Suprapubic skin (tissue), 4 donors: ENCODE measurements around the gene GARIN5A.

Experiments
- EP300 ChIP-seq: sonication (generic); formaldehyde crosslinking; IDR thresholded peaks from one replicate; pipeline ENCODE4 v1.6.1; 2017; ENCODE audit warnings: antibody characterized with exemption
- POLR2A ChIP-seq, 2 donors: fragments of 450-650 bp; IDR thresholded peaks; one replicate each; pipeline ENCODE4 v1.6.1; 2017; ENCODE audit warnings: antibody characterized with exemption in 2 of 2, mild to moderate bottlenecking in 2 of 2, moderate library complexity in 2 of 2
- POLR2AphosphoS5 ChIP-seq, 3 donors: sonication (generic); formaldehyde crosslinking; IDR thresholded peaks; one replicate each; pipeline ENCODE4 v1.6.1; 2017; ENCODE audit warnings: antibody characterized with exemption in 3 of 3
- TF ChIP-seq, protein P1 (sequence below), 2 donors: fragments of 200-600 bp in 1 of 2; fragments of 450-650 bp in 1 of 2; sonication (generic) in 1 of 2; IDR thresholded peaks; one replicate each; pipeline ENCODE4 v1.5.1; 2016 to 2019; ENCODE audit warnings: antibody characterized with exemption in 2 of 2, mild to moderate bottlenecking in 1 of 2, moderate library complexity in 1 of 2

DNA sequence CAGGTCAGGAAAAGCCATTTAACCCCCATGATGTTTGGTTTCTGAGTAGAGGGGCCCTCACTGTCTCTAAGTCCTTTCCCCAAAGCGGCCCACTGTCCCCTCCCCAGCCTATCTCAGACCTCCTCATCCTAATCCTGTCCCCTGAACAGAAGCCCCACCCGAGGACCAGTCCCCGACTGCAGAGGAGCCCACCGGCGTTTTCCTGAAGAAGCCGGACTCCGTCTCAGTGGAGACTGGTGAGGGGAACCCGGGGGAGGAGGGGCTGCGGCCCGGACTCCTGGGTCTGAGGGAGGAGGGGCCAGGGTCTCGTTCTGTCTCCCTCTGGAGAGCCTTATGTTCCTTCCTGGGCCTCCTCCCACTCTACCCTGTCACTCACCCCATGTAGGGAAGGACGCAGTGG is 41.0 kb downstream of the GARIN5A start:
- TF ChIP-seq, protein P1, sequence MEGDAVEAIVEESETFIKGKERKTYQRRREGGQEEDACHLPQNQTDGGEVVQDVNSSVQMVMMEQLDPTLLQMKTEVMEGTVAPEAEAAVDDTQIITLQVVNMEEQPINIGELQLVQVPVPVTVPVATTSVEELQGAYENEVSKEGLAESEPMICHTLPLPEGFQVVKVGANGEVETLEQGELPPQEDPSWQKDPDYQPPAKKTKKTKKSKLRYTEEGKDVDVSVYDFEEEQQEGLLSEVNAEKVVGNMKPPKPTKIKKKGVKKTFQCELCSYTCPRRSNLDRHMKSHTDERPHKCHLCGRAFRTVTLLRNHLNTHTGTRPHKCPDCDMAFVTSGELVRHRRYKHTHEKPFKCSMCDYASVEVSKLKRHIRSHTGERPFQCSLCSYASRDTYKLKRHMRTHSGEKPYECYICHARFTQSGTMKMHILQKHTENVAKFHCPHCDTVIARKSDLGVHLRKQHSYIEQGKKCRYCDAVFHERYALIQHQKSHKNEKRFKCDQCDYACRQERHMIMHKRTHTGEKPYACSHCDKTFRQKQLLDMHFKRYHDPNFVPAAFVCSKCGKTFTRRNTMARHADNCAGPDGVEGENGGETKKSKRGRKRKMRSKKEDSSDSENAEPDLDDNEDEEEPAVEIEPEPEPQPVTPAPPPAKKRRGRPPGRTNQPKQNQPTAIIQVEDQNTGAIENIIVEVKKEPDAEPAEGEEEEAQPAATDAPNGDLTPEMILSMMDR (IDR thresholded peaks at IDR 0.05): no peak
- TF ChIP-seq POLR2AphosphoS5 (IDR thresholded peaks at IDR 0.05) (no peak), POLR2A (IDR thresholded peaks at IDR 0.05) (no peak), EP300 (no peak)
